Measurements from ENCODE around the gene CAPG. TPM values are rescaled to one million over a fixed set of nuclear protein-coding genes. Genes with fewer than 3 reads are reported as not detected.
"Not testable (repeated sequence)": the region's sequence is repeated elsewhere in the genome, so short reads cannot be mapped to it uniquely, and the experiment has no call there.

Gene CAPG
- polyA plus RNA-seq, 1 donor from 2014 or later, result not detected

DNA sequence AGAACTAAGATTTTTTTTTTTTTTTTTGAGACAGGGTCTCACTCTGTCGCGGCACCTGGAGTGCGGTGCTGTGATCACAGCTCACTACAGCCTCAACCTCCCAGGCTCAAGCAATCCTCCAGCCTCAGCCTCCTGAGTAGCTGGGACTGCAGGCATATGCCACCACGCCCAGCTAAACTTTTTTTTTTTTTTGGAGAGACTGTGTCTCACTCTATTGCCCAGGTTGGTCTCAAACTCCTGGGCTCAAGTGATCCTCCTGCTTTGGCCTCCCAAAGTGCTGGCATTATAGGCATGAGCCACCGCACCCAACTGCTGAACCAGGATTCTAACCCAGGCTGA, 4.2 kb upstream of the CAPG start:
- not testable (repeated sequence) for H4K20me1 ChIP-seq (ENCODE audit: insufficient read depth); H2AFZ ChIP-seq (ENCODE audit: low read depth, low read length); H3K9me2 ChIP-seq (ENCODE audit: insufficient read depth, low read length); H3K27ac ChIP-seq (ENCODE audit: low read length); H3K9me3 ChIP-seq (ENCODE audit: low read length); H3K9ac ChIP-seq (ENCODE audit: low read length); H3K79me2 ChIP-seq (replicated peaks; ENCODE audit: insufficient read depth, low read length); H3F3A ChIP-seq (ENCODE audit: insufficient read depth, low read length, poor library complexity, severe bottlenecking); H3K4me3 ChIP-seq (ENCODE audit: low read length); H3K36me3 ChIP-seq (ENCODE audit: insufficient read depth, low read length); H3K4me2 ChIP-seq (ENCODE audit: low read length)
- peaks cover 17% of the 10 kb centered on the region for H3K27me3 ChIP-seq (ENCODE audit: insufficient read depth, low read depth, low read length)

GRCh38 chr2:85413592-85414420, 3.6 kb upstream of the CAPG start:
- Histone ChIP-seq H3F3A (ENCODE audit: insufficient read depth, low read length, poor library complexity, severe bottlenecking) (no peaks in the 10 kb centered on the region), H3K9me2 (ENCODE audit: insufficient read depth, low read length) (no peaks in the 10 kb centered on the region), H2AFZ (ENCODE audit: low read depth, low read length) (no peak overlapping the region), H3K79me2 (replicated peaks; ENCODE audit: insufficient read depth, low read length) (no peaks in the 10 kb centered on the region), H4K20me1 (ENCODE audit: insufficient read depth) (no peaks in the 10 kb centered on the region), H3K9me3 (ENCODE audit: low read length) (no peaks in the 10 kb centered on the region), H3K27ac (ENCODE audit: low read length) (no peak overlapping the region), H3K27me3 (ENCODE audit: insufficient read depth, low read depth, low read length) (peaks cover 17% of the 10 kb centered on the region), H3K4me2 (ENCODE audit: low read length) (no peak overlapping the region), H3K9ac (ENCODE audit: low read length) (no peak overlapping the region), H3K4me3 (ENCODE audit: low read length) (no peak overlapping the region), H3K36me3 (ENCODE audit: insufficient read depth, low read length) (no peaks in the 10 kb centered on the region)
- TF ChIP-seq POLR2AphosphoS5 (IDR thresholded peaks at IDR 0.05), result no peak
- TF ChIP-seq, protein P1, sequence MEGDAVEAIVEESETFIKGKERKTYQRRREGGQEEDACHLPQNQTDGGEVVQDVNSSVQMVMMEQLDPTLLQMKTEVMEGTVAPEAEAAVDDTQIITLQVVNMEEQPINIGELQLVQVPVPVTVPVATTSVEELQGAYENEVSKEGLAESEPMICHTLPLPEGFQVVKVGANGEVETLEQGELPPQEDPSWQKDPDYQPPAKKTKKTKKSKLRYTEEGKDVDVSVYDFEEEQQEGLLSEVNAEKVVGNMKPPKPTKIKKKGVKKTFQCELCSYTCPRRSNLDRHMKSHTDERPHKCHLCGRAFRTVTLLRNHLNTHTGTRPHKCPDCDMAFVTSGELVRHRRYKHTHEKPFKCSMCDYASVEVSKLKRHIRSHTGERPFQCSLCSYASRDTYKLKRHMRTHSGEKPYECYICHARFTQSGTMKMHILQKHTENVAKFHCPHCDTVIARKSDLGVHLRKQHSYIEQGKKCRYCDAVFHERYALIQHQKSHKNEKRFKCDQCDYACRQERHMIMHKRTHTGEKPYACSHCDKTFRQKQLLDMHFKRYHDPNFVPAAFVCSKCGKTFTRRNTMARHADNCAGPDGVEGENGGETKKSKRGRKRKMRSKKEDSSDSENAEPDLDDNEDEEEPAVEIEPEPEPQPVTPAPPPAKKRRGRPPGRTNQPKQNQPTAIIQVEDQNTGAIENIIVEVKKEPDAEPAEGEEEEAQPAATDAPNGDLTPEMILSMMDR (IDR thresholded peaks at IDR 0.05; ENCODE audit: poor library complexity, severe bottlenecking), result no peak
- no peak for TF ChIP-seq SMC3 (conservative IDR thresholded peaks at IDR 0.05; ENCODE audit: poor library complexity)
- TF ChIP-seq EZH2 (IDR thresholded peaks at IDR 0.05; ENCODE audit: borderline replicate concordance, insufficient read depth, low read length, poor library complexity, severe bottlenecking), result no peak
- TF ChIP-seq RAD21 (conservative IDR thresholded peaks at IDR 0.05), result no peak

GRCh38 chr2:85411405-85411748, 1.2 kb upstream of the CAPG start:
- no peak for TF ChIP-seq TAF1 (IDR thresholded peaks at IDR 0.05; ENCODE audit: low read depth)
- TF ChIP-seq MXI1 (conservative IDR thresholded peaks at IDR 0.05; ENCODE audit: poor library complexity, severe bottlenecking), result no peak
- no peak for TF ChIP-seq RAD21 (conservative IDR thresholded peaks at IDR 0.05)
- no peak for TF ChIP-seq SMC3 (conservative IDR thresholded peaks at IDR 0.05; ENCODE audit: poor library complexity)
- TF ChIP-seq POLR2AphosphoS5 (IDR thresholded peaks at IDR 0.05), result no peak
- no peak for TF ChIP-seq EP300 (conservative IDR thresholded peaks at IDR 0.05; ENCODE audit: poor library complexity, severe bottlenecking)
- TF ChIP-seq REST (IDR thresholded peaks at IDR 0.05; ENCODE audit: borderline replicate concordance), result no peak
- Histone ChIP-seq H3F3A (ENCODE audit: insufficient read depth, low read length, poor library complexity, severe bottlenecking) (no peaks in the 10 kb centered on the region), H3K9ac (ENCODE audit: low read length) (no peak overlapping the region), H2AFZ (ENCODE audit: low read depth, low read length) (no peak overlapping the region), H3K27ac (ENCODE audit: low read length) (no peak overlapping the region), H3K9me2 (ENCODE audit: insufficient read depth, low read length) (no peaks in the 10 kb centered on the region), H3K79me2 (replicated peaks; ENCODE audit: insufficient read depth, low read length) (no peaks in the 10 kb centered on the region), H3K36me3 (ENCODE audit: insufficient read depth, low read length) (no peaks in the 10 kb centered on the region), H3K4me3 (ENCODE audit: low read length) (no peak overlapping the region), H4K20me1 (ENCODE audit: insufficient read depth) (no peaks in the 10 kb centered on the region), H3K9me3 (ENCODE audit: low read length) (no peaks in the 10 kb centered on the region), H3K27me3 (ENCODE audit: insufficient read depth, low read depth, low read length) (peaks cover 17% of the 10 kb centered on the region), H3K4me2 (ENCODE audit: low read length) (no peak overlapping the region)
